Loucy (cell line): ENCODE data around the gene SMIM12.
"Not testable (repeated sequence)": the region's sequence is repeated elsewhere in the genome, so short reads cannot be mapped to it uniquely, and the experiment has no call there.

Experiments
- H2AFZ ChIP-seq: fragments of 200-600 bp; sonication (generic); 2 replicates; pipeline ENCODE4 v1.6.0; 2016; ENCODE audit warnings: antibody characterized with exemption, mild to moderate bottlenecking, low read length, moderate library complexity
- H3F3A ChIP-seq: fragments of 200-600 bp; 2 replicates; pipeline ENCODE4 v1.6.0; 2016; ENCODE audit warnings: antibody characterized with exemption, low read depth, mild to moderate bottlenecking
- H3K27me3 ChIP-seq: fragments of 200-600 bp; sonication (generic); 2 replicates; pipeline ENCODE4 v1.6.1; 2014; ENCODE audit warnings: low read length, mild to moderate bottlenecking; ENCODE audit not compliant: insufficient read depth, poor library complexity, severe bottlenecking
- H3K36me3 ChIP-seq: fragments of 200-600 bp; sonication (generic); 2 replicates; pipeline ENCODE4 v1.6.1; 2016; ENCODE audit warnings: low read length; ENCODE audit not compliant: insufficient read depth
- H3K4me1 ChIP-seq: fragments of 200-600 bp; sonication (generic); 2 replicates; pipeline ENCODE4 v1.5.1; 2014; ENCODE audit warnings: low read length, mild to moderate bottlenecking; ENCODE audit not compliant: insufficient read depth, poor library complexity, severe bottlenecking
- H3K4me2 ChIP-seq: fragments of 200-600 bp; sonication (generic); 2 replicates; pipeline ENCODE4 v1.6.0; 2014; ENCODE audit warnings: antibody characterized with exemption, low read length, low read depth, mild to moderate bottlenecking; ENCODE audit not compliant: poor library complexity, severe bottlenecking
- H3K4me3 ChIP-seq: fragments of 200-600 bp; sonication (generic); 2 replicates; pipeline ENCODE4 v1.5.1; 2014; ENCODE audit warnings: low read length, mild to moderate bottlenecking, mixed read lengths; ENCODE audit not compliant: poor library complexity, severe bottlenecking
- H3K79me2 ChIP-seq: fragments of 200-600 bp; sonication (generic); 2 replicates; pipeline ENCODE4 v1.6.1; 2014; ENCODE audit warnings: low read length; ENCODE audit not compliant: insufficient read depth
- H3K9ac ChIP-seq: fragments of 200-600 bp; sonication (generic); 2 replicates; pipeline ENCODE4 v1.6.0; 2014; ENCODE audit warnings: mild to moderate bottlenecking, low read depth, low read length, moderate library complexity; ENCODE audit not compliant: poor library complexity, severe bottlenecking
- H3K9me2 ChIP-seq: fragments of 200-600 bp; sonication (generic); replicated peaks from 2 replicates; pipeline ENCODE4 v1.6.1; 2016; ENCODE audit warnings: low read depth, low read length, mixed read lengths
- H3K9me3 ChIP-seq: fragments of 200-600 bp; sonication (generic); 2 replicates; pipeline ENCODE4 v1.6.1; 2014; ENCODE audit warnings: mild to moderate bottlenecking, antibody characterized with exemption, low read length, low read depth; ENCODE audit not compliant: insufficient read depth
- H4K20me1 ChIP-seq: fragments of 200-600 bp; sonication (generic); 2 replicates; pipeline ENCODE4 v1.6.0; 2014; ENCODE audit warnings: antibody characterized with exemption, low read length, mild to moderate bottlenecking; ENCODE audit not compliant: insufficient read depth, poor library complexity, severe bottlenecking
- CTCF ChIP-seq: fragments of 200-600 bp; sonication (generic); conservative IDR thresholded peaks from 2 replicates; pipeline ENCODE4 v1.5.1; 2014; ENCODE audit warnings: mild to moderate bottlenecking, antibody characterized with exemption, low read length
- EZH2phosphoT487 ChIP-seq: fragments of 200-600 bp; IDR thresholded peaks from 2 replicates; pipeline ENCODE4 v1.6.1; 2018; ENCODE audit warnings: antibody characterized with exemption, mild to moderate bottlenecking, moderate library complexity, borderline replicate concordance

SMIM12 gene

GRCh38 chr1:34816332-34816731 is 43.2 kb downstream of the SMIM12 start:
- TF ChIP-seq CTCF (no peak), EZH2phosphoT487 (no peak)
- Histone ChIP-seq H3F3A (no peaks in the 10 kb centered on the region), H3K27me3 (no peaks in the 10 kb centered on the region), H2AFZ (no peak overlapping the region), H3K4me2 (no peak overlapping the region), H3K9me2 (no peaks in the 10 kb centered on the region), H3K36me3 (no peaks in the 10 kb centered on the region), H3K4me3 (no peak overlapping the region), H3K9me3 (no peaks in the 10 kb centered on the region), H4K20me1 (no peaks in the 10 kb centered on the region), H3K9ac (no peak overlapping the region), H3K4me1 (no peaks in the 10 kb centered on the region), H3K79me2 (no peaks in the 10 kb centered on the region)

GRCh38 chr1:34810781-34811180 is 48.8 kb downstream of the SMIM12 start:
- not testable (repeated sequence) for H2AFZ ChIP-seq, H3K4me3 ChIP-seq, H3K27me3 ChIP-seq, H3K79me2 ChIP-seq, H3K9ac ChIP-seq, H3K4me2 ChIP-seq, H4K20me1 ChIP-seq, H3K4me1 ChIP-seq, H3K9me2 ChIP-seq, H3K36me3 ChIP-seq, H3K9me3 ChIP-seq, H3F3A ChIP-seq

GRCh38 chr1:34808051-34808810 is 51.3 kb downstream of the SMIM12 start:
- no peak for TF ChIP-seq EZH2phosphoT487
- no peak for TF ChIP-seq CTCF
- no peaks in the 10 kb centered on the region for H3K4me1 ChIP-seq
- no peaks in the 10 kb centered on the region for H3K79me2 ChIP-seq
- H3K9me3 ChIP-seq = no peaks in the 10 kb centered on the region
- no peak overlapping the region for H3K9ac ChIP-seq
- no peaks in the 10 kb centered on the region for H4K20me1 ChIP-seq
- no peaks in the 10 kb centered on the region for H3F3A ChIP-seq
- H2AFZ ChIP-seq = no peak overlapping the region
- H3K4me3 ChIP-seq = no peak overlapping the region
- no peaks in the 10 kb centered on the region for H3K36me3 ChIP-seq
- no peaks in the 10 kb centered on the region for H3K27me3 ChIP-seq
- no peaks in the 10 kb centered on the region for H3K9me2 ChIP-seq
- H3K4me2 ChIP-seq = no peak overlapping the region

- Histone ChIP-seq H3K4me1 (no peaks in the 10 kb centered on the region), H3K36me3 (no peaks in the 10 kb centered on the region), H2AFZ (no peak overlapping the region), H3K9ac (no peak overlapping the region), H3K79me2 (no peaks in the 10 kb centered on the region), H3K9me2 (no peaks in the 10 kb centered on the region), H4K20me1 (no peaks in the 10 kb centered on the region), H3K9me3 (no peaks in the 10 kb centered on the region), H3F3A (no peaks in the 10 kb centered on the region), H3K4me3 (no peak overlapping the region), H3K4me2 (no peak overlapping the region), H3K27me3 (no peaks in the 10 kb centered on the region)
- TF ChIP-seq EZH2phosphoT487 (no peak), CTCF (no peak)
These were observed 53.2 kb downstream of the SMIM12 start for GRCh38 chr1:34806396-34806795.
